ENCODE results near the gene C5. TPM values are rescaled to one million over a fixed set of nuclear protein-coding genes. Genes with fewer than 3 reads are reported as not detected.

The C5 gene
- total RNA-seq, 8 experiments from 2014 or later = 0.91 to 4.1 (median 2.0) TPM

DNA sequence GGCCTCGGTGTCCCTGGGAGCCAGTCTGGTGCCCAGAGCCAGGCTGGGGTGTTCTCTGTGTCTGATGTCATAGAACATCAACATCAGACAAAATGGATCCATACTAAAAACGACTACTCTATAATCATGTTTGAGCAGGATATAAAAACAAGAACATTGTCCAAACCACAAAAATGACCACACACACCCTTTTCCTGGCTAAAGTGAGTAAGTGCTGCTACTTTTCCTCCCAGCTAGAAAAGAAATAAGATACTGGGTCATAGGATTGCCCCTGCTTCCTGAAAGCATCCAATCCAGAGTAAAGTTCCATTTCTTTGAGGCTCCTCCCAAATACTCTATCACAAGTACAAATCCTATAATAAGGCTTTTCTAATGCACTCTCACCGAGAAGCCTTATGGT lies 103.8 kb downstream of the C5 start:
- 0 to 100% (median 78%) methylated on average over 1 to 2 of the region's 3 CpGs; no CpG with 5 or more reads in 1 of the 10 experiments for WGBS, 10 experiments
- peak in 2 of 8 experiments; percentile 89 to 92 for ATAC-seq (replicated peaks in 6 of 8)

DNA sequence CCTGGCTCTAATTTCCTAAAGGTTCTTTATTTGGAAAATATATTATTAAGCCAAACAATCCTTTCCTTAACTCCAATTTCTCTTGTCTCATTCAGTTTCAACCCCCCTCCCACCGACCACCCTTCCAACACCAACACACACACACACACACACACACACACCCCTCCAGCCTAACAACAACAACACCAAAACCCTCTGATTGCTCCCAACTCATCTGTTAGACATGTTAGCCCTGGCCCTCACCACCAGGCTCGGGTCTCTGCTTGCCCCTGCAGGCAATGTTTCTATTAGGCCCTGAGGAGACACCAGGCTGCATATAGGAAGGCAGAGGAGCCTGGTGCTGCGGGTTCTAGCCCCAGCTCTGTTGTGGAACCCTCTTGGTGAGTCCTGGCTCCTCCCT lies 105.1 kb downstream of the C5 start:
- Histone ChIP-seq H3K4me1 (replicated peaks in 1 of 2) (peaks cover 0 to 2% of the 10 kb centered on the region in 2 donors), H3K4me3 (no peak overlapping the region), H3K27ac (no peak overlapping the region)
- ATAC-seq (replicated peaks in 6 of 8) = no peak
- WGBS, 10 experiments = 40 to 100% (median 89%) methylated on average over 1 to 2 of the region's 3 CpGs; no CpG with 5 or more reads in 2 of the 10 experiments
- in situ Hi-C loops (cut with MboI; ENCODE audit: low pct_unique_long_range_greater_than_20kb in 2 of 9, low sequenced_read_pairs in 9 of 9, unreplicated experiment in 9 of 9) = loop anchor here in 5 of 9 experiments (25.0 kb wide), 2 partner anchors 158 to 183 kb away; partner anchors contain the start of gene FBXW2 (in 1 of the 5)

More for the DNA sequence above, 103.8 kb downstream of the C5 start:
- Histone ChIP-seq H3K4me3 (no peak overlapping the region), H3K4me1 (replicated peaks in 1 of 2) (peaks cover 0 to 2% of the 10 kb centered on the region in 2 donors), H3K27ac (no peak overlapping the region)
- in situ Hi-C loops (cut with MboI; ENCODE audit: low pct_unique_long_range_greater_than_20kb in 2 of 9, low sequenced_read_pairs in 9 of 9, unreplicated experiment in 9 of 9) = loop anchor here in 5 of 9 experiments (25.0 kb wide), 2 partner anchors 159 to 184 kb away; partner anchors contain the start of gene FBXW2 (in 1 of the 5)

DNA sequence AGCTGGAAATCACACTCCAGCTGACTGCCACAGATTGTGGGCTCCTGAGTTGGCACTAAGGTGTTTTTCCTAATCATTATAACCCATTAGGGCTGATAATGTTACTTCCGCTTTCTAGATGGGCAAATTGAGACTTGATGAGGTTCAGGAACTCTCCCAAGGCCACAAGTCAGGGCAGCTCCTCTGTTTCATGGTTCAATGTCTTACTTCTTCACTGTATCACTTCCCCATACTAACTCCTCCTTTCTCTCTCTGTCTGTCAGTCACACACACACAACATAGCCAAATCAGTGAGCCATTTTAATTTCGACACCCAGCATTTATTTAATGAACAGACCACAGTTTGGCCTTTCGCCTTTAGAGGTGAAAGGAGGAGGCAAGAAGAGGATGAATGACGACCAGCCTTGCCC lies 105.6 kb downstream of the C5 start:
- no peak overlapping the region for H3K4me3 ChIP-seq
- no peak for ATAC-seq (replicated peaks in 6 of 8)
- peaks cover 0 to 2% of the 10 kb centered on the region in 2 donors for H3K4me1 ChIP-seq (replicated peaks in 1 of 2)
- in situ Hi-C loops (cut with MboI; ENCODE audit: low pct_unique_long_range_greater_than_20kb in 2 of 9, low sequenced_read_pairs in 9 of 9, unreplicated experiment in 9 of 9) = loop anchor here in 5 of 9 experiments (25.0 kb wide), 2 partner anchors 157 to 182 kb away; partner anchors contain the start of gene FBXW2 (in 1 of the 5)
- 70 to 100% (median 87%) methylated on average over 1 to 4 of the region's 4 CpGs; no CpG with 5 or more reads in 1 of the 10 experiments for WGBS, 10 experiments
- H3K27ac ChIP-seq = no peak overlapping the region

DNA sequence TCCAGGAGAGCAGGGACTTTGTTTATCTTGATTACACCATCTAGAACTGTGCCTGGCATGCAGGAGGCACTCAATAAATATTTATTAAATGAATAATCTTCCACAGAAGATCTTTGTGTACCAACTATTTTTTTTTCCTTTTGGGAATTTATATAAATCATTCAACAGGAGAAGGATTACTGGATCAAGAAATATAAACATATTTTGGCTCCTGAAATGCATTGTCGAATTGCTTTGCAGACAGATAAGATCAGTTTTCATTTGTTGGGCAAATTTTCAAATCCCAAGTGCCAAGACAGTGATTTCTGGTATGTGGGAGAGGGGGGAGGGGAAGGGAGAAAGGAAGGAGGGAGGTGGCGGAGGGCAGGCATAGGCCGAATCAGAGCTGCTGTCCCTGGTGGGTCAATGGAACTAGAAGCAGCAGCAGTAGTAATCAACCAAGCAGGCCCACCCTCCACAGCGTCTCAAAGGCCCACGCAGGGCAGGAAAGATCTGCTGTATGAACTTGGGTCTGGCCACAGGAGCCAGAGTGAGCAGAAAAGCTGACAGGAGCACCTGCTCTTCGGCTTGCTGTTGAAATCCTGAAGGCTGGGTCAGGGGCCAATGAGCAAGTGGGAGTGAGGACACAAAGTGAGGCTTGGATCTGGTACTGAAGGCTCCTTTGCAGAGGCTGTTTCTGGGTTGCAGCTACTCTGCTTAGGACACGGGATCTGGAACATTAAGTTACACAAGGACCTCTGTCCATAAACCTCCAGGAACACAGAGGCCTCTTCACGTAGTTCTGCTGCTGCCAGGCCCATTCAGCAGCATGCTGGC lies 107.7 kb downstream of the C5 start:
- WGBS, 10 experiments = 0 to 100% (median 78%) methylated on average over 1 to 5 of the region's 8 CpGs; no CpG with 5 or more reads in 1 of the 10 experiments
- ATAC-seq (replicated peaks in 6 of 8) = peak in 1 of 8 experiments; percentile 23
- peaks cover 0 to 2% of the 10 kb centered on the region in 2 donors for H3K4me1 ChIP-seq (replicated peaks in 1 of 2)
- in situ Hi-C loops (cut with MboI; ENCODE audit: low pct_unique_long_range_greater_than_20kb in 2 of 9, low sequenced_read_pairs in 9 of 9, unreplicated experiment in 9 of 9) = loop anchor here in 5 of 9 experiments (25.0 kb wide), 2 partner anchors 155 to 180 kb away; partner anchors contain the start of gene FBXW2 (in 1 of the 5)
- H3K27ac ChIP-seq = no peak overlapping the region
- no peak overlapping the region for H3K4me3 ChIP-seq

DNA sequence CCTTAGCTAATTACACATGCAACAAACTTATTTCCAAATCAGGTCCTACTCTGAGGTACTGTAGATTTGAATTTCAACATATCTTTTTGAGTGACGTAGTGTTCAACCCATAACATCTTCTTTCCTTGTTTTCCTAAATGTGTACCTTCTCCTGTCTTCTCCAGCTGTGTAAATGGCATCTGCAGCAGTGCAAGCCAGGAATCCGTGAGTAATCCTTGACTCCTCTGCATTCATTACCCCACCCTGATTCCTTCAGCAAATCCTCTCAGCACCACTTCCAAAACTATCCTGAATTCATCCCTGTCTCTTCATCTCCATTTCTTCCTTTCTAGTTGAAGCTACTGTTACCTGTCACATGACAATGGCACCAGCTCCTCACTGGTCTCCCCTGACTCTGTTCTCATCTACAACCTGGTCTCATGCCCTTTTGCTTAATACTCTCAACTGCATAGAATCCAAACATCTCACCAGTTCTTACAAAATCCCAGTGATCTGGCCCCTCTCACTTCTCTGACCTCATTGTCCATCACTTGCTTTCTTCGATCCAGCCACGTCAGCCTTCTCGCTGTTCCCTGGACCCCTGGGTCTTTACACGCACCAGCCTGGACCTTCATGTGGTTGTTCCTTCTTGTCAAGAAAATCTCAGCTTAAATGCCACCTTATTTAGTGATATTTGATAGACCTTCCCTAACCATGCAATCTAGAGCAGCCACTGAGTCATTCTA lies 108.9 kb downstream of the C5 start:
- Histone ChIP-seq H3K4me3 (no peak overlapping the region), H3K27ac (no peak overlapping the region), H3K4me1 (replicated peaks in 1 of 2) (peaks cover 0 to 2% of the 10 kb centered on the region in 2 donors)
- 17 to 100% (median 85%) methylated on average over 1 to 6 of the region's 6 CpGs; no CpG with 5 or more reads in 3 of the 10 experiments for WGBS, 10 experiments
- in situ Hi-C loops (cut with MboI; ENCODE audit: low pct_unique_long_range_greater_than_20kb in 2 of 9, low sequenced_read_pairs in 9 of 9, unreplicated experiment in 9 of 9) = loop anchor here in 5 of 9 experiments (25.0 kb wide), 2 partner anchors 154 to 179 kb away; partner anchors contain the start of gene FBXW2 (in 1 of the 5)
- peak in 3 of 8 experiments; percentile 65 to 75 (median 69) for ATAC-seq (replicated peaks in 6 of 8)

DNA sequence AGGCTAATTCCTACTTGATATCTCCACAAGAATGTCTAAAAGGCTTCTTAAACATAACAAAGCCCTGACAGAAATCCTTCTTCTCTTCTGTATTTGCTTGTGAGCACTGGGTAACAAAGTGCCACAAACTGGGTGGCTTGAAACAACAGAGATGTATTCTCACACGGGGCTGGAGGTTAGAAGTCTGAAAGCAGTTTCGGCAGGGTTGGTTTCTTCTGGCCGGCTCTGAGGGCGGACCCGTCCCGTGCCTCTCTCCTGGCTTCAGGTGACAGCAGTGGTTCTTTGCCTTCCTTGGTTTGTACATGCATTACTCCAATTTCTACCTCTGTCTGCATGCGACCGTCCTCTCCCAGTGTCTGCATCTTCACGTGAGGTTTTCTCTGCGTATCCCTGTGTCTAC lies 109.5 kb downstream of the C5 start:
- WGBS, 10 experiments = 20 to 85% (median 78%) methylated on average over 2 to 9 of the region's 10 CpGs; no CpG with 5 or more reads in 2 of the 10 experiments
- in situ Hi-C loops (cut with MboI; ENCODE audit: low pct_unique_long_range_greater_than_20kb in 2 of 9, low sequenced_read_pairs in 9 of 9, unreplicated experiment in 9 of 9) = loop anchor here in 5 of 9 experiments (25.0 kb wide), 2 partner anchors 153 to 178 kb away; partner anchors contain the start of gene FBXW2 (in 1 of the 5)

DNA sequence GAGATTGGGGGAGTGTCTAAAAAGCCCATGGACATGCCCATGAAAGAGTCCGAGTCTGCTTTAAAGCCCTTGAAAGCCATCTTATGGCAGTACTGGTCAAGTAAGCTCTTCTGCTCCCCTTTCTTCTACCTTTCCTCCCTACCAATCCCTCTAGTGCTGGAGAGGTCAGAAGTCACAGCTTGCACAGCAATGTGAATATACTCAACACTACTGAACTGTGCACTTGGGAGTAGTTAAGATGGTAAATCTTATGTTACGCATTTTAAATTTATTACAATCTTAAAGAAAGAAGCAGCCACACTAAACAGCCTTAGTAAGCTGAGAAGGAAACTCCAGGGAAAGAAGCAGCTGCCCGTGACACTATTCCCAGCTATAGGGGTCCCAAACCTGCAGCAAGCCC lies 111.2 kb downstream of the C5 start:
- in situ Hi-C loops (cut with MboI; ENCODE audit: low pct_unique_long_range_greater_than_20kb in 2 of 9, low sequenced_read_pairs in 9 of 9, unreplicated experiment in 9 of 9) = loop anchor here in 5 of 9 experiments (25.0 kb wide), 2 partner anchors 152 to 177 kb away; partner anchors contain the start of gene FBXW2 (in 1 of the 5)
- 57 to 92% (median 80%) methylated on average over 1 to 3 of the region's 3 CpGs; no CpG with 5 or more reads in 1 of the 10 experiments for WGBS, 10 experiments
- H3K4me1 ChIP-seq (replicated peaks in 1 of 2) = peaks cover 0 to 6% of the 10 kb centered on the region in 2 donors
- no peak overlapping the region for H3K27ac ChIP-seq
- no peak overlapping the region for H3K4me3 ChIP-seq
- ATAC-seq (replicated peaks in 6 of 8) = no peak

More for the DNA sequence above, 109.5 kb downstream of the C5 start:
- no peak for ATAC-seq (replicated peaks in 6 of 8)
- H3K27ac ChIP-seq = no peak overlapping the region
- H3K4me1 ChIP-seq (replicated peaks in 1 of 2) = peaks cover 0 to 2% of the 10 kb centered on the region in 2 donors
- no peak overlapping the region for H3K4me3 ChIP-seq

DNA sequence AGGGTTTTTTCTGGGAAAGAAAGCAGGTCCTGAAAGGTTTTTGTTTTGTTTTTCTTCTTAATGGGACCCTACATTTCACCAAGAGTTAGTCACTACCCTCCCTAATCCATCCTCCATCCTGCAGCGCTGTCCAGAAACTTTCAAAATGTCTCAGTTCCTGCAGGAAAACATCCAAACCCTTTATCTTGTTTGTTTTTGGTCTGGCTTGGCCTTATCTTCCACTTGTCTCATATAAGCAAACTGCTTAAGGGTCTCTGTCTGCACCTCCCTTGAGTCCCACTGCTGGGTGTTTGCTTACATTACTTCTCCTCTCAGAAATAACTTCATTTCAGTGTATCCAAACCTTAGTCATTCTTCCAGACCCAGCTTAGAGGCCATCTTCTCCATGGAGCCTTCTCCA lies 112.5 kb downstream of the C5 start:
- no peak overlapping the region for H3K27ac ChIP-seq
- peaks cover 0 to 6% of the 10 kb centered on the region in 2 donors for H3K4me1 ChIP-seq (replicated peaks in 1 of 2)
- in situ Hi-C loops (cut with MboI; ENCODE audit: low pct_unique_long_range_greater_than_20kb in 2 of 9, low sequenced_read_pairs in 9 of 9, unreplicated experiment in 9 of 9) = loop anchor here in 5 of 9 experiments (25.0 kb wide), 2 partner anchors 150 to 175 kb away; partner anchors contain the start of gene FBXW2 (in 1 of the 5)
- WGBS, 10 experiments = 0 to 100% (median 63%) methylated on average over 1 of the region's 1 CpG; no CpG with 5 or more reads in 6 of the 10 experiments
- ATAC-seq (replicated peaks in 6 of 8) = no peak
- H3K4me3 ChIP-seq = no peak overlapping the region

DNA sequence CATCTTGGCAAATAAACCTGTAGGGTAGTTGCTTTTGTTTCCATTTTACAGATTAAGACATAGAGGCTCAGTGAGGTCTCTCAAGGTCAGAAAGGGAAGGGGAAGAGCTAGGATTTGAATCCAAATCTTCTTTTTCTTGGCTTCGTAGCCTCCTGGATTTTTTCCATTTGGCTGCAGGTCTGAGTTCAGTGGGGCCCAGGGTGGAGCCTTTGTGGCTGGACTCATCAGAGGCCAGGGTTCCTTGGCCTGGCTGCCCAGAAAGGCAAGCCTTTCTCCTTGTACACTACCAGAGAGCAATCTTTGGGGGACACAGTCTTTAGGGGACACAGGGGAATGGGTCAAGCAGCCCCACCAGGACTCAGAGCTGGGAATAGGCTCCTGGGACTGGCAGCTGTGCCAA lies 112.9 kb downstream of the C5 start:
- no peak overlapping the region for H3K4me3 ChIP-seq
- no peak overlapping the region for H3K27ac ChIP-seq
- WGBS, 10 experiments = 60 to 100% (median 100%) methylated on average over 1 of the region's 1 CpG; no CpG with 5 or more reads in 5 of the 10 experiments
- no peak for ATAC-seq (replicated peaks in 6 of 8)
- in situ Hi-C loops (cut with MboI; ENCODE audit: low pct_unique_long_range_greater_than_20kb in 2 of 9, low sequenced_read_pairs in 9 of 9, unreplicated experiment in 9 of 9) = loop anchor here in 5 of 9 experiments (25.0 kb wide), 2 partner anchors 150 to 175 kb away; partner anchors contain the start of gene FBXW2 (in 1 of the 5)
- H3K4me1 ChIP-seq (replicated peaks in 1 of 2) = peaks cover 0 to 4% of the 10 kb centered on the region in 2 donors

DNA sequence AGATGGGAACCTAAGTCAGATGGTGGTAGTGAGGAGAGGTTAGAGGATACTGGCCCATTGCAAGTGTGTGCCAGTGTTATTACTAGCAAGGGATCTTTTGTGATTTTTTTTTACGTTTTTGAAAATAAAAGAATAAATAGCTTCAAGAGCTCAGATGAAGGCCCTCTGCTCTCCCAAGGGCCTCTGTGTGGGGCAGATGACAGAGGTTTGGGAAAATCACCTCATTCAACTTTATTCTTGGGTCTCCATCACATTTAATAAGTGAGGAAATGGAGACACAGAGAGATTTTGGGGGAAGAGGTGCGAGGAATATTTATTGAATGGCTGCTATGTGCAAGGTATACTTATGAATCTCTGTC lies 113.3 kb downstream of the C5 start:
- no peak for ATAC-seq (replicated peaks in 6 of 8)
- peaks cover 0 to 4% of the 10 kb centered on the region in 2 donors for H3K4me1 ChIP-seq (replicated peaks in 1 of 2)
- H3K27ac ChIP-seq = no peak overlapping the region
- in situ Hi-C loops (cut with MboI; ENCODE audit: low pct_unique_long_range_greater_than_20kb in 2 of 9, low sequenced_read_pairs in 9 of 9, unreplicated experiment in 9 of 9) = loop anchor here in 5 of 9 experiments (25.0 kb wide), 2 partner anchors 149 to 174 kb away; partner anchors contain the start of gene FBXW2 (in 1 of the 5)
- WGBS, 10 experiments = 0 to 70% (median 38%) methylated on average over 1 to 2 of the region's 2 CpGs; no CpG with 5 or more reads in 2 of the 10 experiments
- H3K4me3 ChIP-seq = no peak overlapping the region

DNA sequence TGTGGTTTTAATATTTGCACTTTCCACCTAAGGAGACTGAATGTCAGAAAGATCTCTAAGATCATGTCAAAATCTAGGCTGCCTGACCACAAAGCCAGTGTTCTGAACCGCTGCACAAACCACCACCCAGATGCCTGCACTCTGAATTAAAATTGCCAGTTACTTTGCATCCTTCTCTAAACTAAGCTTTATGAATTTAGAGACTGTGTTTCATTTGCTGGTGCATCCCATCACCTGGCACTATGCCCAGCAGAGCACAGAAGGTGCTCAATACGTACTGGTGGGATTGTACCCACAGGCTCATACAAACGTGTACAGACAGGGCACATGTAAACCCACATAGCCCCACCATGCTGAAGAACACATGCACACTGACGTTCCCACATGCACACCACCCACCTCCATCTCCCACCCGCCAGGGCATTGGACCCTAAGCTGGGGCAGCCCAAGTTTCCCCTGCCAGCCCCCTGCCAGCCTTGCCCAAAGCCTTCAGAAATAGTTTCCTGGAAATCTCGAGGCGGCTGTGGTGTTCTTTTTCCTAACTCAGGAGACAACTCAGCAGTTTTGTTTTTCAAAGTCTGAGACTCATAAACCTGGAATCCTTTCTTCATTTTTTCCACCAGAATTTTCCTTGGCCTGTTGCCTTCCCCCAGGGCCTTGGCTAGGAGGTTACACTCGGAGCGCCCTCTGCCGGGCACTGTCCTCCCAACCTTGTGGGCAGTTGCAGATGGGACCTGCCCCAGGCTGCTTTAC lies 113.9 kb downstream of the C5 start:
- 0 to 96% (median 26%) methylated on average over 3 to 9 of the region's 10 CpGs; no CpG with 5 or more reads in 4 of the 10 experiments for whole genome bisulfite sequencing, 10 experiments
- Histone ChIP-seq H3K27ac (no peak overlapping the region), H3K4me1 (replicated peaks in 1 of 2) (peaks cover 0 to 4% of the 10 kb centered on the region in 2 donors), H3K4me3 (no peak overlapping the region)
- peak; percentile 76 to 97 (median 84) for ATAC-seq (replicated peaks in 6 of 8)
- in situ Hi-C loops (cut with MboI; ENCODE audit: low pct_unique_long_range_greater_than_20kb in 2 of 9, low sequenced_read_pairs in 9 of 9, unreplicated experiment in 9 of 9) = loop anchor here in 5 of 9 experiments (25.0 kb wide), 2 partner anchors 149 to 174 kb away; partner anchors contain the start of gene FBXW2 (in 1 of the 5)
